Measurements from ENCODE around the gene BMP6. TPM values are rescaled to one million over a fixed set of nuclear protein-coding genes. Genes with fewer than 3 reads are reported as not detected.

BMP6 gene
- total RNA-seq, 2 experiments from 2014 or later = not detected

DNA sequence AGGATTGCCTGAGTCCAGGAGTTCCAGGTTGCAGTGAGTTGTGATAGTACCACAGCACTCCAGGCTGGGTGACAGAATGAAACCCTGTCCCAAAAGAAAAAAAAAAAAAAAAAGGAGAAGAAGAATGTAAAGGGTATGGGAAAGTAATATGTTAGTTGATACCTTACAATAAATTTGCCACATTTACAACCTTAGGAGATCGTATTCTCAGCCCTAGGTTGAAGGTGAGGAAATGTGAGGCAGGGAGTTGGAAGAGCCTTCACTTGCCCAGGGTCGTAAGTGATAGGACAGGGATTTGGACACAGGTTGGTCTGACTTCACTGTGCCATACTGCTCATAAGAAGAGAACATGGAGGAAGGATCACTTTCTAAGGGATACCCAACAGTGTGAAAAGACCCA, 68.6 kb downstream of the BMP6 start:
- no peak for DNase-seq
- no peaks in the 10 kb centered on the region for H3K9me3 Mint-ChIP-seq
- no peak overlapping the region for H3K4me3 Mint-ChIP-seq
- H3K27me3 Mint-ChIP-seq = peaks cover 3% of the 10 kb centered on the region
- POLR2A ChIA-PET = no interaction called here
- no peak overlapping the region for H3K27ac Mint-ChIP-seq
- no peaks in the 10 kb centered on the region for H3K4me1 Mint-ChIP-seq
- no peaks in the 10 kb centered on the region for H3K36me3 Mint-ChIP-seq (ENCODE audit: low read depth)
- CTCF ChIA-PET = no interaction called here

DNA sequence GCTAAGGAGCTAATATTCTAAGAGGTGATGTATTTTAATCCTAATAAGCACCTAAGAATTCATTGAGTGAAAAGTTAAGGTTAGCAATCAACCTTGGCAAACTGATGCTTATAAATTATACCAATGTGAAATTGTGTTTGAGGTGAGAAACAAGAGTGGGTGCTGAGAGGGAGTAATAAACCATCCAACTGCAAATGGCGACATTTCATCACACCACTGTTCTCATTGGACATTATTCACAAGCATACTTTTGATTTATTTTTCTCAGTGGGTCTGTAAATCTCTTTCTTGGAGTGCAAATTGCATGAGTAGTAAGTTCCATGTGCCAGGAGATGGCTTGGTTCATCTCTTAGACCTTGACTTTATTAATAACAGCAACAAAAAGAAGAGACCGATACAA, 71.5 kb downstream of the BMP6 start:
- ChIA-PET CTCF (no interaction called here), POLR2A (no interaction called here)
- Mint-ChIP-seq H3K27me3 (no peaks in the 10 kb centered on the region), H3K36me3 (ENCODE audit: low read depth) (no peaks in the 10 kb centered on the region), H3K9me3 (no peaks in the 10 kb centered on the region), H3K4me3 (no peak overlapping the region), H3K27ac (no peak overlapping the region), H3K4me1 (no peaks in the 10 kb centered on the region)
- no peak for DNase-seq

- ChIA-PET POLR2A (no interaction called here), CTCF (no interaction called here)
- no peak for DNase-seq
- Mint-ChIP-seq H3K27me3 (peaks cover 3% of the 10 kb centered on the region), H3K4me3 (no peak overlapping the region), H3K27ac (no peak overlapping the region), H3K9me3 (no peaks in the 10 kb centered on the region), H3K4me1 (peaks cover 4% of the 10 kb centered on the region), H3K36me3 (ENCODE audit: low read depth) (no peaks in the 10 kb centered on the region)
These were observed 72.9 kb downstream of the BMP6 start for GRCh38 chr6:7798751-7799150.

DNA sequence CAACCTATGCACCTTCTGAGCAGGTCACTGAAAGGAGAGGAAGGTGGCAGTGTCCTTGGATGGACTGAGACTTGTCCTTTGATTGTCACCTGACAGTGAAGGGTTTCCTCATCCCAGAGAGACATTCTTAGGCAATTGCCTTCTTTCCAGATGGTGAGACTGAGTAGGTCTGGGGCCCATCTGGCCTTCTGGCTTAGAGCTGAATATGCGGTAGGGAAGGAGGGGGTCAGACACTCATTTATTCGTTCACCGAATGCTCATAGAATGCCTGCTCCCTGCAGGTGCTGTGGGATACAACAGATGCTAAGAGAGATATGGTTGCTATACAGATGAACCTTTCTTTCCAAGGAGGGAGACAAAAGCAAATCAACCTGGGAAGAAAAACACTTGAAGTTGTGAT, 76.8 kb downstream of the BMP6 start:
- no peak for DNase-seq
- no peaks in the 10 kb centered on the region for H3K9me3 Mint-ChIP-seq
- H3K27me3 Mint-ChIP-seq = peaks cover 12% of the 10 kb centered on the region
- H3K36me3 Mint-ChIP-seq (ENCODE audit: low read depth) = no peaks in the 10 kb centered on the region
- H3K27ac Mint-ChIP-seq = no peak overlapping the region
- POLR2A ChIA-PET = no interaction called here
- peaks cover 4% of the 10 kb centered on the region for H3K4me1 Mint-ChIP-seq
- no peak overlapping the region for H3K4me3 Mint-ChIP-seq
- CTCF ChIA-PET = no interaction called here

DNA sequence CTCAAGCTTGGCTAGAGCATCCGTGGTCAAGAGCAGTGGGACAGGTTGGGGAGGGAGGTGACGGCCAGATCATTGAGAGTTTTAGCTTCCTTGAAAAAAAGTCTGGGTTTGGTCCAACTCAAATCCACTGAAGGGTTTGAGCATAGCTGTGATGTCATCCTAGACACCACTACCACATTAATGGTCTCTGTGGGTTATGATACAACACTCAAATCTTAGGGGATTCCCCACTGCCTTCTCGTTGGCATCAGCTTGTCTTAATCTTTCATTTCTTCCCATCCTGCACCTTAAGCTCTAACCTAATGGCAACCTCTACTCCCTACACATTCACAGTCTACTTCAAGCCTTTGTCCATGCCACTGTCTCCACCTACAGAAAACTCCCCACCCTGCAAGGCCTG, 77.3 kb downstream of the BMP6 start:
- Mint-ChIP-seq H3K27ac (no peak overlapping the region), H3K4me3 (no peak overlapping the region), H3K4me1 (peaks cover 4% of the 10 kb centered on the region), H3K9me3 (no peaks in the 10 kb centered on the region), H3K27me3 (peaks cover 12% of the 10 kb centered on the region), H3K36me3 (ENCODE audit: low read depth) (no peaks in the 10 kb centered on the region)
- no peak for DNase-seq
- CTCF ChIA-PET = no interaction called here
- POLR2A ChIA-PET = no interaction called here

GRCh38 chr6:7805078-7805849, 79.4 kb downstream of the BMP6 start:
- H3K27ac Mint-ChIP-seq = no peak overlapping the region
- ChIA-PET CTCF (no interaction called here), POLR2A (no interaction called here)
- peaks cover 4% of the 10 kb centered on the region for H3K4me1 Mint-ChIP-seq
- no peak overlapping the region for H3K4me3 Mint-ChIP-seq
- no peaks in the 10 kb centered on the region for H3K9me3 Mint-ChIP-seq
- H3K36me3 Mint-ChIP-seq (ENCODE audit: low read depth) = no peaks in the 10 kb centered on the region
- DNase-seq = no peak
- peaks cover 13% of the 10 kb centered on the region for H3K27me3 Mint-ChIP-seq

- ChIA-PET POLR2A (no interaction called here), CTCF (no interaction called here)
- H3K36me3 Mint-ChIP-seq (ENCODE audit: low read depth) = no peaks in the 10 kb centered on the region
- peaks cover 4% of the 10 kb centered on the region for H3K4me1 Mint-ChIP-seq
- H3K9me3 Mint-ChIP-seq = no peaks in the 10 kb centered on the region
- DNase-seq = no peak
- H3K27me3 Mint-ChIP-seq = peaks cover 14% of the 10 kb centered on the region
- H3K27ac Mint-ChIP-seq = no peak overlapping the region
- no peak overlapping the region for H3K4me3 Mint-ChIP-seq
These were observed 79.9 kb downstream of the BMP6 start for GRCh38 chr6:7805850-7806214.

GRCh38 chr6:7806711-7807110, 80.8 kb downstream of the BMP6 start:
- peaks cover 14% of the 10 kb centered on the region for H3K27me3 Mint-ChIP-seq
- POLR2A ChIA-PET = no interaction called here
- H3K4me1 Mint-ChIP-seq = peaks cover 4% of the 10 kb centered on the region
- CTCF ChIA-PET = no interaction called here
- no peaks in the 10 kb centered on the region for H3K36me3 Mint-ChIP-seq (ENCODE audit: low read depth)
- no peak overlapping the region for H3K27ac Mint-ChIP-seq
- DNase-seq = no peak
- H3K9me3 Mint-ChIP-seq = no peaks in the 10 kb centered on the region
- H3K4me3 Mint-ChIP-seq = no peak overlapping the region

GRCh38 chr6:7809346-7809745, 83.4 kb downstream of the BMP6 start:
- Mint-ChIP-seq H3K9me3 (no peaks in the 10 kb centered on the region), H3K4me3 (no peak overlapping the region), H3K27me3 (peaks cover 12% of the 10 kb centered on the region), H3K36me3 (ENCODE audit: low read depth) (no peaks in the 10 kb centered on the region), H3K27ac (no peak overlapping the region), H3K4me1 (no peaks in the 10 kb centered on the region)
- DNase-seq = no peak
- CTCF ChIA-PET = no interaction called here
- POLR2A ChIA-PET = no interaction called here

DNA sequence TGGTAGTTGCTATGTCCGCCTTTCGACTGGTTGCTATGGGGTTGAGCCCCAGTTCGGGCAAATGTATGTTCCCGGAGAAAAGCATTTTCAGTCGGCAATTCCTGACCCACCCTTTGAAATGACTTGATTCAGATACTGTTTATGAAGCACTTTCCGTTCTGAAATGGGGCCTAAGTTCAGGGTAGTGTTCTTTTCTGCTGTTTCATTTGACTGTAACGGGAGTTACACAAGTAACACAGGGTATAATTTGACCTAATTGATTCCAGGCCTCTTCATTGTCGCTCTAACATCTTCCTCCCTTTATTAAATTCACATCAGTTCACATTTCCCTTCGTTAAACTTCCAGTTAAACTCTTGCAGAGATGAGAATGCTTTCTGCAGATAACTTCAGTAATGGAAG, 85.5 kb downstream of the BMP6 start:
- no peak overlapping the region for H3K4me3 Mint-ChIP-seq
- no peak for DNase-seq
- H3K4me1 Mint-ChIP-seq = no peaks in the 10 kb centered on the region
- ChIA-PET POLR2A (no interaction called here), CTCF (no interaction called here)
- no peak overlapping the region for H3K27ac Mint-ChIP-seq
- H3K9me3 Mint-ChIP-seq = no peaks in the 10 kb centered on the region
- peaks cover 9% of the 10 kb centered on the region for H3K27me3 Mint-ChIP-seq
- no peaks in the 10 kb centered on the region for H3K36me3 Mint-ChIP-seq (ENCODE audit: low read depth)

GRCh38 chr6:7812623-7813022, 86.7 kb downstream of the BMP6 start:
- Mint-ChIP-seq H3K4me1 (no peaks in the 10 kb centered on the region), H3K27ac (no peak overlapping the region), H3K4me3 (no peak overlapping the region), H3K27me3 (peaks cover 6% of the 10 kb centered on the region), H3K9me3 (no peaks in the 10 kb centered on the region), H3K36me3 (ENCODE audit: low read depth) (no peaks in the 10 kb centered on the region)
- POLR2A ChIA-PET = no interaction called here
- CTCF ChIA-PET = no interaction called here
- DNase-seq = no peak

GRCh38 chr6:7813193-7813592, 87.3 kb downstream of the BMP6 start:
- CTCF ChIA-PET = no interaction called here

GRCh38 chr6:7813704-7814103, 87.8 kb downstream of the BMP6 start:
- no peak for DNase-seq
- Mint-ChIP-seq H3K27ac (no peak overlapping the region), H3K4me3 (no peak overlapping the region), H3K27me3 (peaks cover 8% of the 10 kb centered on the region), H3K4me1 (no peaks in the 10 kb centered on the region), H3K36me3 (ENCODE audit: low read depth) (no peaks in the 10 kb centered on the region), H3K9me3 (no peaks in the 10 kb centered on the region)
- CTCF ChIA-PET = no interaction called here
- POLR2A ChIA-PET = no interaction called here

More at GRCh38 chr6:7813193-7813592, 87.3 kb downstream of the BMP6 start:
- Mint-ChIP-seq H3K36me3 (ENCODE audit: low read depth) (no peaks in the 10 kb centered on the region), H3K4me3 (no peak overlapping the region), H3K4me1 (no peaks in the 10 kb centered on the region), H3K27ac (no peak overlapping the region), H3K9me3 (no peaks in the 10 kb centered on the region), H3K27me3 (peaks cover 6% of the 10 kb centered on the region)
- POLR2A ChIA-PET = no interaction called here
- no peak for DNase-seq

GRCh38 chr6:7815716-7816115, 89.8 kb downstream of the BMP6 start:
- no peak for DNase-seq
- Mint-ChIP-seq H3K27ac (no peak overlapping the region), H3K9me3 (no peaks in the 10 kb centered on the region), H3K4me1 (no peaks in the 10 kb centered on the region), H3K27me3 (peaks cover 9% of the 10 kb centered on the region), H3K36me3 (ENCODE audit: low read depth) (no peaks in the 10 kb centered on the region), H3K4me3 (no peak overlapping the region)
- ChIA-PET CTCF (no interaction called here), POLR2A (no interaction called here)
